ENCODE results near the gene PTPN9.
"Not testable (repeated sequence)": the region's sequence is repeated elsewhere in the genome, so short reads cannot be mapped to it uniquely, and the experiment has no call there.

The PTPN9 gene

DNA sequence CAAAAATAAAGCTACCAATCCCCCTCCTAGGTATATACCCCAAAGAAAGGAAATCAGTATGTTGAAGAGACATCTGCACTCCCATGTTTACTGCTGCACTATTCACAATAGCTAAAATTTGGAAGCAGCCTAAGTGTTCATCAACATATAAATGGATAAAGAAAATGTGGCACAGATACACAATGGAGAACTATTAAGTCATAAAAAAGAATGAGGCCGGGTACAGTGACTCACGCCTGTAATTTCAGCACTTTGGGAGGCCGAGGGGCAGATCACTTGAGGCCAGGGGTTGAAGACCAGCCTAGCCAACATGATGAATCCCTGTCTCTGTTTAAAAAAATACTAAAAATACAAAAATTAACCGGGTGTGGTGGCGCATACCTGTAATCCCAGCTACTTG, 10.0 kb upstream of the PTPN9 start:
- Histone ChIP-seq H3K4me1 (ENCODE audit: low read length) (peaks cover 6% of the 10 kb centered on the region; the same call in 1 of the 2 replicates), H2AFZ (ENCODE audit: low read length) (no peak overlapping the region), H3K4me3 (ENCODE audit: low read length) (no peak overlapping the region), H3K4me2 (ENCODE audit: low read depth, low read length) (no peak overlapping the region), H3K36me3 (replicated peaks; ENCODE audit: insufficient read depth, low read length) (no peaks in the 10 kb centered on the region), H3F3A (ENCODE audit: insufficient read depth, low read length) (no peaks in the 10 kb centered on the region), H3K27ac (ENCODE audit: low read length) (no peak overlapping the region), H3K27me3 (replicated peaks; ENCODE audit: insufficient read depth, low read length) (no peaks in the 10 kb centered on the region), H3K9ac (ENCODE audit: low read length) (no peak overlapping the region), H3K9me2 (replicated peaks; ENCODE audit: insufficient read depth, low read length) (no peaks in the 10 kb centered on the region), H4K20me1 (ENCODE audit: insufficient read depth, low read length) (no peaks in the 10 kb centered on the region), H3K79me2 (ENCODE audit: low read length) (no peaks in the 10 kb centered on the region), H3K9me3 (replicated peaks; ENCODE audit: insufficient read depth, low read length) (no peaks in the 10 kb centered on the region)
- DNase-seq: no peak
- TF ChIP-seq EZH2 (optimal IDR thresholded peaks at IDR 0.05; ENCODE audit: low read depth, low read length) (no peak), EZH2phosphoT487 (IDR thresholded peaks at IDR 0.05; ENCODE audit: low read length) (no peak)
- TF ChIP-seq, protein P1, sequence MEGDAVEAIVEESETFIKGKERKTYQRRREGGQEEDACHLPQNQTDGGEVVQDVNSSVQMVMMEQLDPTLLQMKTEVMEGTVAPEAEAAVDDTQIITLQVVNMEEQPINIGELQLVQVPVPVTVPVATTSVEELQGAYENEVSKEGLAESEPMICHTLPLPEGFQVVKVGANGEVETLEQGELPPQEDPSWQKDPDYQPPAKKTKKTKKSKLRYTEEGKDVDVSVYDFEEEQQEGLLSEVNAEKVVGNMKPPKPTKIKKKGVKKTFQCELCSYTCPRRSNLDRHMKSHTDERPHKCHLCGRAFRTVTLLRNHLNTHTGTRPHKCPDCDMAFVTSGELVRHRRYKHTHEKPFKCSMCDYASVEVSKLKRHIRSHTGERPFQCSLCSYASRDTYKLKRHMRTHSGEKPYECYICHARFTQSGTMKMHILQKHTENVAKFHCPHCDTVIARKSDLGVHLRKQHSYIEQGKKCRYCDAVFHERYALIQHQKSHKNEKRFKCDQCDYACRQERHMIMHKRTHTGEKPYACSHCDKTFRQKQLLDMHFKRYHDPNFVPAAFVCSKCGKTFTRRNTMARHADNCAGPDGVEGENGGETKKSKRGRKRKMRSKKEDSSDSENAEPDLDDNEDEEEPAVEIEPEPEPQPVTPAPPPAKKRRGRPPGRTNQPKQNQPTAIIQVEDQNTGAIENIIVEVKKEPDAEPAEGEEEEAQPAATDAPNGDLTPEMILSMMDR (IDR thresholded peaks at IDR 0.05; ENCODE audit: low read length): no peak

DNA sequence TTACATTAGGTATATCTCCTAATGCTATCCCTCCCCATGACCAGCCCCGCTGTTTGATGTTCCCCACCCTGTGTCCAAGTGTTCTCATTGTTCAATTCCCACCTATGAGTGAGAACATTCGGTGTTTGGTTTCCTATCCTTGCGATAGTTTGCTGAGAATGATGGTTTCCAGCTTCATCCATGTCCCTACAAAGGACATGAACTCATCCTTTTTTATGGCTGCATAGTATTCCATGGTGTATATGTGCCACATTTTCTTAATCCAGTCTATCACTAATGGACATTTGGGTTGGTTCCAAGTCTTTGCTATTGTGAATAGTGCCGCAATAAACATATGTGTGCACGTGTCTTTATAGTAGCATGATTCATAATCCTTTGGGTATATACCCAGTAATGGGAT, 7.3 kb upstream of the PTPN9 start:
- not testable (repeated sequence) for H3K36me3 ChIP-seq (replicated peaks; ENCODE audit: insufficient read depth, low read length); H4K20me1 ChIP-seq (ENCODE audit: insufficient read depth, low read length); H3K4me3 ChIP-seq (ENCODE audit: low read length); H3K9me3 ChIP-seq (replicated peaks; ENCODE audit: insufficient read depth, low read length); H3K4me1 ChIP-seq (ENCODE audit: low read length); H3K27ac ChIP-seq (ENCODE audit: low read length); H3K4me2 ChIP-seq (ENCODE audit: low read depth, low read length); H3K9me2 ChIP-seq (replicated peaks; ENCODE audit: insufficient read depth, low read length); H3K9ac ChIP-seq (ENCODE audit: low read length); H2AFZ ChIP-seq (ENCODE audit: low read length); H3F3A ChIP-seq (ENCODE audit: insufficient read depth, low read length); H3K79me2 ChIP-seq (ENCODE audit: low read length); H3K27me3 ChIP-seq (replicated peaks; ENCODE audit: insufficient read depth, low read length); DNase-seq

DNA sequence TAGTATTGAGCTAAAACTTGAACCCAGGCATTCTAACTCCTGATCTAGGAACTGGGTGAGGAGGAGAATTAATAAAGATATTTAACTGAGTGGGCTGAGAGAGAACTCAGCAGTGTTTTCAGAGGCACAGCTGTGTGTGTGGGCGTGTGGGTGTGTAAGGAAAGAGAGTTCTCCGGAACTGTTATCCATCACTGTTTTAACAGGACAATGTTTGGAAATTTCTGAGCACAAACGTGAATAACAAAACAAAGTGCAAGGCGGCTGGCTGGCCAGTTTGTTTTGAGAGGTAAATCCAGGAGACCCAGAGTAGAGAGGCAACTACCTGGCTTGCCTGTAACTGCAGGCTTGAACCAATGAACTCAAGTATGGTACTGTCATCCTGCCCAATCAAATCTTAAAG, 5.0 kb upstream of the PTPN9 start:
- no peaks in the 10 kb centered on the region for H3K36me3 ChIP-seq (replicated peaks; ENCODE audit: insufficient read depth, low read length)
- no peak overlapping the region for H3K9ac ChIP-seq (ENCODE audit: low read length)
- no peaks in the 10 kb centered on the region for H3F3A ChIP-seq (ENCODE audit: insufficient read depth, low read length)
- no peak for DNase-seq
- no peaks in the 10 kb centered on the region for H3K9me3 ChIP-seq (replicated peaks; ENCODE audit: insufficient read depth, low read length)
- H3K9me2 ChIP-seq (replicated peaks; ENCODE audit: insufficient read depth, low read length): no peaks in the 10 kb centered on the region
- no peaks in the 10 kb centered on the region for H4K20me1 ChIP-seq (ENCODE audit: insufficient read depth, low read length)
- TF ChIP-seq, protein P1 (IDR thresholded peaks at IDR 0.05; ENCODE audit: low read length): no peak
- no peak for TF ChIP-seq EZH2phosphoT487 (IDR thresholded peaks at IDR 0.05; ENCODE audit: low read length)
- TF ChIP-seq EZH2 (optimal IDR thresholded peaks at IDR 0.05; ENCODE audit: low read depth, low read length): no peak
- H3K4me2 ChIP-seq (ENCODE audit: low read depth, low read length): no peak overlapping the region
- no peak overlapping the region for H3K4me3 ChIP-seq (ENCODE audit: low read length)
- H3K27ac ChIP-seq (ENCODE audit: low read length): no peak overlapping the region
- H3K4me1 ChIP-seq (ENCODE audit: low read length): 0 out of 2 replicates have a peak, but pooled peaks cover 4% of the 10 kb centered on the region
- H2AFZ ChIP-seq (ENCODE audit: low read length): no peak overlapping the region
- no peaks in the 10 kb centered on the region for H3K27me3 ChIP-seq (replicated peaks; ENCODE audit: insufficient read depth, low read length)
- H3K79me2 ChIP-seq (ENCODE audit: low read length): no peaks in the 10 kb centered on the region

DNA sequence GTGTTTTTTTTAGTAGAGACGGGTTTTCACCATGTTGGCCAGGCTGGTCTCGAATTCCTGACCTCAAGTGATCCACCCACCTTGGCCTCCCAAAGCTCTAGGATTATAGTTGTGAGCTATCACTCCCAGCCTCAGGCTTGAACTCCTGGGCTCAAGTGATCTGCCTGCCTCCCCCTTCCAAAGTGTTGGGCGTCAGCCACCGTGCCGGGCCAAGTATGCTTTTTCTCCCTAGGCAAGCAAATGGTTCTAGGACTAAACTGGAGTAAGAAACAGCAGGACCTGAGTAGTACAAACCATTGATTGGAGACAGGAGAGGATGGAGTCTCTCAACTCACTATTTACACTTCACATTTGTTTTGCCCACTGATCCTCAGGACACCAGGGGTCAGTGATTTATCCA, 4.6 kb upstream of the PTPN9 start:
- Histone ChIP-seq H3K4me1 (ENCODE audit: low read length) (0 out of 2 replicates have a peak, but pooled peaks cover 4% of the 10 kb centered on the region), H3K27ac (ENCODE audit: low read length) (no peak overlapping the region), H3K4me2 (ENCODE audit: low read depth, low read length) (no peak overlapping the region), H3K4me3 (ENCODE audit: low read length) (no peak overlapping the region), H2AFZ (ENCODE audit: low read length) (no peak overlapping the region), H3F3A (ENCODE audit: insufficient read depth, low read length) (no peaks in the 10 kb centered on the region), H3K79me2 (ENCODE audit: low read length) (no peaks in the 10 kb centered on the region), H4K20me1 (ENCODE audit: insufficient read depth, low read length) (no peaks in the 10 kb centered on the region), H3K9me2 (replicated peaks; ENCODE audit: insufficient read depth, low read length) (no peaks in the 10 kb centered on the region), H3K36me3 (replicated peaks; ENCODE audit: insufficient read depth, low read length) (no peaks in the 10 kb centered on the region), H3K27me3 (replicated peaks; ENCODE audit: insufficient read depth, low read length) (no peaks in the 10 kb centered on the region), H3K9me3 (replicated peaks; ENCODE audit: insufficient read depth, low read length) (no peaks in the 10 kb centered on the region), H3K9ac (ENCODE audit: low read length) (no peak overlapping the region)
- no peak for DNase-seq
- TF ChIP-seq EZH2phosphoT487 (IDR thresholded peaks at IDR 0.05; ENCODE audit: low read length): no peak
- TF ChIP-seq, protein P1 (IDR thresholded peaks at IDR 0.05; ENCODE audit: low read length): no peak
- no peak for TF ChIP-seq EZH2 (optimal IDR thresholded peaks at IDR 0.05; ENCODE audit: low read depth, low read length)

DNA sequence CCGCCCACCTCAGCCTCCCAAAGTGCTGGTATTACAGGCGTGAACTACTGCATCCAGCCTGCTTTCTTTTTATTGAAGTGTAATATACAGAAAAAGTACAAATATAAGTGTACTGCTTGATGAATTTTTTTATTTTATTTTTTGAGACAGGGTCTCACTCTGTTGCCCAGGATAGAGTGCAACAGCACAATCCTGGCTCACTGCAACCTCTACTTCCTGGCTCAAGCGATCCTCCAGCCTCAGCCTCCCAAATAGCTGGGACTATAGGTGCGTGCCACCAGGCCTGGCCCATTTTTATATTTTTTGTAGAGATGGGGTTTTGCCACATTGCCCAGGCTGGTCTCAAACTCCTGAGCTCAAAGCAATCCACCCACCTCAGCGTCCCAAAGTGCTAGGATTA, 3.8 kb upstream of the PTPN9 start:
- H3K27me3 ChIP-seq (replicated peaks; ENCODE audit: insufficient read depth, low read length); H2AFZ ChIP-seq (ENCODE audit: low read length); DNase-seq: not testable (repeated sequence)

More for the DNA sequence above, 3.8 kb upstream of the PTPN9 start:
- H3K4me1 ChIP-seq (ENCODE audit: low read length); H3K9me2 ChIP-seq (replicated peaks; ENCODE audit: insufficient read depth, low read length); H3K36me3 ChIP-seq (replicated peaks; ENCODE audit: insufficient read depth, low read length); H3K79me2 ChIP-seq (ENCODE audit: low read length); H4K20me1 ChIP-seq (ENCODE audit: insufficient read depth, low read length); H3K4me3 ChIP-seq (ENCODE audit: low read length); H3K4me2 ChIP-seq (ENCODE audit: low read depth, low read length); H3K9me3 ChIP-seq (replicated peaks; ENCODE audit: insufficient read depth, low read length); H3K9ac ChIP-seq (ENCODE audit: low read length); H3K27ac ChIP-seq (ENCODE audit: low read length); H3F3A ChIP-seq (ENCODE audit: insufficient read depth, low read length): not testable (repeated sequence)

Data from MM.1S (cell line).